ENCODE data around the gene EHD1.

GRCh38 chr11:64909653-64910343 lies 31.4 kb upstream of the EHD1 start:
- TF ChIP-seq FOS (IDR thresholded peaks at IDR 0.05; ENCODE audit: low read depth, low read length) (no peak), CTCF (conservative IDR thresholded peaks at IDR 0.05; ENCODE audit: low read depth, low read length) (no peak)

Measured in IMR-90 (cell line).